Activated CD8-positive, alpha-beta T cell treated with anti-CD3 and anti-CD28 coated beads for 36 hours (primary cell): ENCODE results near the gene KRT25. TPM values are rescaled to one million over a fixed set of nuclear protein-coding genes. Genes with fewer than 3 reads are reported as not detected.

Experiments used
- ATAC-seq: fragments of 200-7000 bp; cut with Tn5 transposase; one replicate; pipeline ENCODE4 v1.10.0; 2021; ENCODE audit warnings: mild to moderate bottlenecking, moderate library complexity
- CTCF ChIA-PET: fragments of 350-600 bp; sonication (Branson Sonifier 250); formaldehyde crosslinking; loops from one replicate; lab custom pipeline; 2021; ENCODE audit warnings: antibody characterized with exemption; lab: Charles Lee
- POLR2A ChIA-PET: fragments of 350-600 bp; sonication (Branson Sonifier 250); formaldehyde crosslinking; loops from one replicate; lab custom pipeline; 2021; ENCODE audit warnings: antibody characterized with exemption; lab: Charles Lee
- DNase-seq: peaks from one replicate; pipeline ENCODE4 v3.0.0-alpha.2; 2020
- H3K27ac Mint-ChIP-seq: one replicate; pipeline ENCODE4 v1.8.0; 2021; ENCODE audit warnings: mild to moderate bottlenecking, mixed read lengths
- H3K27me3 Mint-ChIP-seq: one replicate; pipeline ENCODE4 v1.8.0; 2021; ENCODE audit warnings: mixed read lengths
- H3K36me3 Mint-ChIP-seq: one replicate; pipeline ENCODE4 v1.8.0; 2021; ENCODE audit warnings: low read depth, mixed read lengths
- H3K4me1 Mint-ChIP-seq: one replicate; pipeline ENCODE4 v1.8.0; 2021; ENCODE audit warnings: low read depth, mixed read lengths
- H3K4me3 Mint-ChIP-seq: one replicate; pipeline ENCODE4 v1.8.0; 2021; ENCODE audit warnings: mild to moderate bottlenecking, moderate library complexity, mixed read lengths
- H3K9me3 Mint-ChIP-seq: one replicate; pipeline ENCODE4 v1.8.0; 2021; ENCODE audit warnings: mixed read lengths
- CTCF ChIP-seq: fragments of 200-600 bp; IDR thresholded peaks from one replicate; pipeline ENCODE4 v1.8.0; 2022; ENCODE audit warnings: antibody characterized with exemption, mild to moderate bottlenecking
- intact Hi-C: fragments of 100-400 bp; cut with micrococcal nuclease; formaldehyde crosslinking; loops from one replicate; pipeline ENCODE4 v1.10.0; 2022
- total RNA-seq, 2 experiments: library from RNA; stranded (reverse); gene quantifications; one replicate each; pipeline ENCODE4 v1.2.3, GENCODE V29; 2021

KRT25 gene
- total RNA-seq, 2 experiments from 2014 or later: not detected

GRCh38 chr17:40720899-40721298 lies 34.2 kb downstream of the KRT25 start:
- DNase-seq: no peak
- H3K27me3 Mint-ChIP-seq: peaks cover 5% of the 10 kb centered on the region
- no peak for TF ChIP-seq CTCF
- POLR2A ChIA-PET: no interaction called here
- ATAC-seq: no peak
- no peaks in the 10 kb centered on the region for H3K4me1 Mint-ChIP-seq
- CTCF ChIA-PET: no interaction called here
- H3K4me3 Mint-ChIP-seq: no peak overlapping the region
- no peak overlapping the region for H3K27ac Mint-ChIP-seq
- intact Hi-C loops: no loop called here
- no peaks in the 10 kb centered on the region for H3K9me3 Mint-ChIP-seq
- no peaks in the 10 kb centered on the region for H3K36me3 Mint-ChIP-seq

GRCh38 chr17:40718930-40719329 lies 36.2 kb downstream of the KRT25 start:
- Mint-ChIP-seq H3K36me3 (no peaks in the 10 kb centered on the region), H3K27me3 (peaks cover 5% of the 10 kb centered on the region), H3K9me3 (no peaks in the 10 kb centered on the region), H3K27ac (no peak overlapping the region), H3K4me1 (no peaks in the 10 kb centered on the region), H3K4me3 (no peak overlapping the region)
- ChIA-PET CTCF (no interaction called here), POLR2A (interaction anchor here (0.6 kb wide), 1 partner anchor 99 kb away, joined by 3 read pairs; no protein-coding TSS in a partner anchor)
- intact Hi-C loops: no loop called here
- TF ChIP-seq CTCF: no peak
- DNase-seq: no peak
- ATAC-seq: no peak

GRCh38 chr17:40717776-40718175 lies 37.4 kb downstream of the KRT25 start:
- no peak overlapping the region for H3K27ac Mint-ChIP-seq
- H3K9me3 Mint-ChIP-seq: no peaks in the 10 kb centered on the region
- CTCF ChIA-PET: no interaction called here
- H3K4me1 Mint-ChIP-seq: no peaks in the 10 kb centered on the region
- no peak for TF ChIP-seq CTCF
- peaks cover 5% of the 10 kb centered on the region for H3K27me3 Mint-ChIP-seq
- DNase-seq (no peak), ATAC-seq (no peak)
- POLR2A ChIA-PET: no interaction called here
- intact Hi-C loops: no loop called here
- no peaks in the 10 kb centered on the region for H3K36me3 Mint-ChIP-seq
- H3K4me3 Mint-ChIP-seq: no peak overlapping the region

GRCh38 chr17:40714473-40714872 lies 40.7 kb downstream of the KRT25 start:
- no peaks in the 10 kb centered on the region for H3K4me1 Mint-ChIP-seq
- H3K27ac Mint-ChIP-seq: no peak overlapping the region
- H3K36me3 Mint-ChIP-seq: no peaks in the 10 kb centered on the region
- no peak for ATAC-seq
- no peaks in the 10 kb centered on the region for H3K9me3 Mint-ChIP-seq
- intact Hi-C loops: no loop called here
- H3K27me3 Mint-ChIP-seq: peaks cover 5% of the 10 kb centered on the region
- no peak for DNase-seq
- ChIA-PET CTCF (no interaction called here), POLR2A (no interaction called here)
- TF ChIP-seq CTCF: no peak
- H3K4me3 Mint-ChIP-seq: no peak overlapping the region

GRCh38 chr17:40707745-40708144 lies 47.4 kb downstream of the KRT25 start:
- H3K27ac Mint-ChIP-seq: no peak overlapping the region
- no peak overlapping the region for H3K4me3 Mint-ChIP-seq
- no peaks in the 10 kb centered on the region for H3K36me3 Mint-ChIP-seq
- no peak for DNase-seq
- H3K4me1 Mint-ChIP-seq: no peaks in the 10 kb centered on the region
- ChIA-PET CTCF (no interaction called here), POLR2A (no interaction called here)
- peaks cover 15% of the 10 kb centered on the region for H3K27me3 Mint-ChIP-seq
- ATAC-seq: no peak
- TF ChIP-seq CTCF: no peak
- H3K9me3 Mint-ChIP-seq: no peaks in the 10 kb centered on the region
- intact Hi-C loops: no loop called here
